Measurements from ENCODE around the gene MED12L. TPM values are rescaled to one million over a fixed set of nuclear protein-coding genes. Genes with fewer than 3 reads are reported as not detected.

MED12L gene
- total RNA-seq, 1 experiment from 2014 or later = 14.9 TPM

- H2BK5ac ChIP-seq (ENCODE audit: insufficient read length, low read length) = no peak overlapping the region
- no peak overlapping the region for H2AFZ ChIP-seq (ENCODE audit: low read length)
- H3K79me2 ChIP-seq (ENCODE audit: insufficient read depth, low read length) = no peaks in the 10 kb centered on the region
- Mint-ChIP-seq H3K4me1 (peaks cover under 1 to 5% of the 10 kb centered on the region in 2 experiments; a peak in 3 of 4 replicates), H3K27me3 (ENCODE audit: low read depth) (no peaks in the 10 kb centered on the region), H3K36me3 (ENCODE audit: insufficient read depth in 1 of 3, low read depth in 3 of 3) (peaks cover 0 to 4% (median 0%) of the 10 kb centered on the region in 3 experiments; a peak in 2 of 7 replicates), H3K27ac (no peak overlapping the region), H3K9me3 (no peaks in the 10 kb centered on the region), H3K4me3 (no peak overlapping the region)
- H3K4ac ChIP-seq (ENCODE audit: low read depth, low read length) = no peak overlapping the region
- no peak overlapping the region for H3T11ph ChIP-seq (ENCODE audit: low read length)
- H3K4me1 ChIP-seq (ENCODE audit: insufficient read depth, low read length) = no peaks in the 10 kb centered on the region
- H4K5ac ChIP-seq (ENCODE audit: insufficient read length, low read depth, low read length) = no peak overlapping the region
- no peak overlapping the region for H4K91ac ChIP-seq (ENCODE audit: insufficient read length, low read depth, low read length)
- H3K9ac ChIP-seq (ENCODE audit: extremely low read depth, insufficient read length, low read length) = no peak overlapping the region
- no peak overlapping the region for H3K23ac ChIP-seq (ENCODE audit: insufficient read length, low read depth, low read length)
- H2BK20ac ChIP-seq (ENCODE audit: low read depth, low read length, poor library complexity, severe bottlenecking) = no peak overlapping the region
- no CpG with 5 or more reads among the region's 4 CpGs for WGBS (ENCODE audit: extremely low coverage, insufficient read length, low lambda C conversion rate)
- no peak overlapping the region for H2BK120ac ChIP-seq (ENCODE audit: low read depth, low read length, poor library complexity, severe bottlenecking)
- H4K8ac ChIP-seq (replicated peaks; ENCODE audit: insufficient read length, low read depth, low read length) = no peak overlapping the region
- no peak for DNase-seq
- H3K4me2 ChIP-seq (ENCODE audit: insufficient read depth, insufficient read length, low read length) = no peak overlapping the region
- TF ChIP-seq, protein P1, sequence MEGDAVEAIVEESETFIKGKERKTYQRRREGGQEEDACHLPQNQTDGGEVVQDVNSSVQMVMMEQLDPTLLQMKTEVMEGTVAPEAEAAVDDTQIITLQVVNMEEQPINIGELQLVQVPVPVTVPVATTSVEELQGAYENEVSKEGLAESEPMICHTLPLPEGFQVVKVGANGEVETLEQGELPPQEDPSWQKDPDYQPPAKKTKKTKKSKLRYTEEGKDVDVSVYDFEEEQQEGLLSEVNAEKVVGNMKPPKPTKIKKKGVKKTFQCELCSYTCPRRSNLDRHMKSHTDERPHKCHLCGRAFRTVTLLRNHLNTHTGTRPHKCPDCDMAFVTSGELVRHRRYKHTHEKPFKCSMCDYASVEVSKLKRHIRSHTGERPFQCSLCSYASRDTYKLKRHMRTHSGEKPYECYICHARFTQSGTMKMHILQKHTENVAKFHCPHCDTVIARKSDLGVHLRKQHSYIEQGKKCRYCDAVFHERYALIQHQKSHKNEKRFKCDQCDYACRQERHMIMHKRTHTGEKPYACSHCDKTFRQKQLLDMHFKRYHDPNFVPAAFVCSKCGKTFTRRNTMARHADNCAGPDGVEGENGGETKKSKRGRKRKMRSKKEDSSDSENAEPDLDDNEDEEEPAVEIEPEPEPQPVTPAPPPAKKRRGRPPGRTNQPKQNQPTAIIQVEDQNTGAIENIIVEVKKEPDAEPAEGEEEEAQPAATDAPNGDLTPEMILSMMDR (conservative IDR thresholded peaks at IDR 0.05) = no peak
- no peaks in the 10 kb centered on the region for H3K79me1 ChIP-seq (ENCODE audit: insufficient read depth, low read depth, low read length, poor library complexity, severe bottlenecking)
- H3K14ac ChIP-seq (ENCODE audit: insufficient read depth, low read length) = no peak overlapping the region
- no peaks in the 10 kb centered on the region for H3K9me3 ChIP-seq (ENCODE audit: control insufficient read depth, low read depth, low read length)
- H2BK15ac ChIP-seq (ENCODE audit: low read depth, low read length) = no peak overlapping the region
- no peak overlapping the region for H3K27ac ChIP-seq (ENCODE audit: insufficient read length, low read depth, low read length)
- no peaks in the 10 kb centered on the region for H4K20me1 ChIP-seq (ENCODE audit: control insufficient read depth, insufficient read depth, insufficient read length)
- H3K18ac ChIP-seq (ENCODE audit: insufficient read length, low read depth, low read length) = no peak overlapping the region
- no peaks in the 10 kb centered on the region for H3K23me2 ChIP-seq (ENCODE audit: insufficient read length, low read depth, low read length, poor library complexity, severe bottlenecking)
- no peaks in the 10 kb centered on the region for H3K27me3 ChIP-seq (ENCODE audit: insufficient read depth, low read length)
- no peak overlapping the region for H2AK5ac ChIP-seq (ENCODE audit: insufficient read length, low read length)
- no peak overlapping the region for H2BK12ac ChIP-seq (ENCODE audit: insufficient read length, low read depth, low read length)
- no peak overlapping the region for H3K56ac ChIP-seq (ENCODE audit: insufficient read length, low read depth, low read length)
Observed at GRCh38 chr3:151372063-151372820, 286.8 kb downstream of the MED12L start.

Measured in H9 (cell line).